Endothelial cell of umbilical vein (primary cell): ENCODE results near the gene CDC42BPB.

Source experiments
- CTCF ChIP-seq, 2 donors: IDR thresholded peaks; 1 replicate in 1 of 2; 2 replicates in 1 of 2; pipeline ENCODE4 v1.5.1; 2011; ENCODE audit warnings: low read length in 2 of 2, mild to moderate bottlenecking in 2 of 2, moderate library complexity in 2 of 2, control low read depth in 1 of 2, inconsistent platforms in 1 of 2, low read depth in 1 of 2; ENCODE audit not compliant: insufficient read depth in 1 of 2; ENCODE audit errors: extremely low read depth in 1 of 2
- EZH2 ChIP-seq: IDR thresholded peaks from 2 replicates; pipeline ENCODE4 v1.6.1; 2012; ENCODE audit warnings: borderline replicate concordance, low read depth, mild to moderate bottlenecking, moderate library complexity, low read length, inconsistent platforms; ENCODE audit not compliant: severe bottlenecking
- JUN ChIP-seq: IDR thresholded peaks from 2 replicates; pipeline ENCODE4 v1.6.1; 2011; ENCODE audit warnings: borderline replicate concordance, low read depth; ENCODE audit not compliant: insufficient read length, insufficient read depth
- MYC ChIP-seq: IDR thresholded peaks from one replicate; pipeline ENCODE4 v1.6.1; 2011; ENCODE audit warnings: mild to moderate bottlenecking, low read depth, low read length
- POLR2A ChIP-seq: IDR thresholded peaks from 2 replicates; pipeline ENCODE4 v1.6.1; 2012; ENCODE audit warnings: low read depth, mild to moderate bottlenecking, control low read depth, low read length
- POLR2AphosphoS5 ChIP-seq: IDR thresholded peaks from 2 replicates; pipeline ENCODE4 v1.6.1; 2012; ENCODE audit warnings: low read depth, mild to moderate bottlenecking, control low read depth, low read length, moderate library complexity; ENCODE audit not compliant: insufficient read depth
- TF ChIP-seq, protein P1 (sequence below): IDR thresholded peaks from 2 replicates; pipeline ENCODE4 v1.6.1; 2011; ENCODE audit not compliant: insufficient read depth, insufficient read length

DNA sequence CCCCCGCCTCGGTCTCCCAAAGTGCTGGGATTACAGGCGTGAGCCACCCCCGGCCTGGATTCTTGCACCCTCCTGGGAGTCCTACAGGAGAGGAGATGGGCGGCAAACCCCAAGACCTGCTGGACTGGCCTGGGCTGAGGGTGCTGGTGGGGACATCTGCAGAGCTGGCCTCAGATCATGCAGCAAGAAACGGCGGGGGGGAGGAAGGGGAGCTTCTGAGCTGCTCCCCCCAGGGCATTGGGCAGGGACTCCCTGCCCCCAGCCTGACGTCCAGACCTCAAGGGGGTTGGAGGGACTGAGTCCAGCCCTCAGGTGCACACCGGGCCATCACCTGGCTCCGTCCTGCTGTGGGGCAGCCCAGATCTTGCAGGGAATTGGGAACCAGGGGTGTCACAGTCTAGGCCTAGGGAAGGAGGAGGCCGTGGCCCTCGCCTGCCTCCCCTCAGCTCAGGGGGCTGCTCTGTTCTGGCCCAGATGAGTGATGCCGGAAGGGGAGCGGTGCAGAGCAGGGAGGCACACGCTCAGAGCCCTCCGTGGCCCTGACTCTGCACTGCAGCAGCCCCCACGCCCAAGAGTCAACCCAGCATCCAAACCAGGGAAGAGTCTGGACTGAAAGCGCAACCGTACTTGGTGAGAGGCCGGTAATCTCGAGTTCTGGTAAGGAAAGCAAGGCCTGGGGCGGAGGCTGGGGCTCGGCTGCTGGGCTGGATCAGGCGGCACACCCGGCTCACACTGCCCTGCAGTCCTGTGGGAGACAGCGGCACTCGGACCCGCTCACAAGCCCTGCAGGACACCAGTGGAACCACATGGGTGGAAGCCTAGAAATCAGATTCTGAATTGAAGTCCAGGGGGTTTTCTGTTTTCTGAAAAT is 143.8 kb downstream of the CDC42BPB start:
- TF ChIP-seq CTCF (IDR thresholded peaks at IDR 0.05; ENCODE audit: extremely low read depth in 1 of 2, insufficient read depth in 1 of 2, low read depth in 1 of 2, low read length in 2 of 2) (no peak), POLR2AphosphoS5 (no peak), POLR2A (no peak), JUN (no peak), MYC (no peak), EZH2 (no peak)
- TF ChIP-seq, protein P1, sequence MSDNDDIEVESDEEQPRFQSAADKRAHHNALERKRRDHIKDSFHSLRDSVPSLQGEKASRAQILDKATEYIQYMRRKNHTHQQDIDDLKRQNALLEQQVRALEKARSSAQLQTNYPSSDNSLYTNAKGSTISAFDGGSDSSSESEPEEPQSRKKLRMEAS = no peak
